Stomach smooth muscle (tissue), 2 donors: Measurements from ENCODE around the gene PLCH2.

Source experiments
- H3K27ac ChIP-seq: one replicate; pipeline ENCODE4 v1.7.0; 2013; ENCODE audit warnings: mild to moderate bottlenecking, low read length, inconsistent platforms
- H3K27me3 ChIP-seq, 2 donors: one replicate each; pipeline ENCODE4 v1.7.0; 2013; ENCODE audit warnings: low read length in 2 of 2; ENCODE audit not compliant: insufficient read depth in 2 of 2, control insufficient read depth in 1 of 2
- H3K36me3 ChIP-seq, 2 donors: one replicate each; pipeline ENCODE4 v1.7.0; 2013; ENCODE audit warnings: low read length in 2 of 2; ENCODE audit not compliant: control insufficient read depth in 2 of 2, insufficient read depth in 2 of 2
- H3K4me1 ChIP-seq: one replicate; pipeline ENCODE4 v1.7.0; 2013; ENCODE audit warnings: low read length; ENCODE audit not compliant: control insufficient read depth, insufficient read depth
- H3K4me3 ChIP-seq, 2 donors: one replicate each; pipeline ENCODE4 v1.7.0; 2013; ENCODE audit warnings: low read length in 2 of 2
- H3K9ac ChIP-seq, 2 donors: one replicate each; pipeline ENCODE4 v1.7.0; 2013; ENCODE audit warnings: low read length in 2 of 2, mild to moderate bottlenecking in 1 of 2
- H3K9me3 ChIP-seq, 2 donors: one replicate each; pipeline ENCODE4 v1.7.0; 2013; ENCODE audit warnings: low read length in 2 of 2; ENCODE audit not compliant: control insufficient read depth in 2 of 2
- donor health status: healthy.
- donor health status: Pancreatic carcinoma.

PLCH2 gene

DNA sequence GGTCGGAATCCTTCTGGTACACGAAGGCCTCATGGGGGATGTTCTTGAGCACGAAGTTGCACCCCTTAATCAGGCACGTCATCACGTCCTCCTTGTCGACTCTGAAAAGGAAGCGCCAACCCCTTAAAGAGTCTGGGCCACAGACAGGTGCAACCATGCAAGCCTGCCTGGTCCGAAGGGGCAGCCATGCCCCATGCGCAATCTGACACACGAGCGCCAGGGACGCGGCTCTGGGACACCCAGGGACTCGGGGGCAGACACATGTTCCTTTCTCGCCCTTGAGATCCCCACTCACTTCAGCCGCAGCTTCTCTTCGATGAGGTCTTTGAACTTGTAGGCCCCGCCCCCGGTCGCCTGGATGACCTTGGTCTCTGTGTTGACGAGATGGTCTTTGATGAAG, 44.7 kb downstream of the PLCH2 start:
- Histone ChIP-seq H3K27me3 (no peaks in the 10 kb centered on the region), H3K27ac (no peak overlapping the region), H3K4me1 (peaks cover 26% of the 10 kb centered on the region), H3K36me3 (peaks cover 50 to 52% of the 10 kb centered on the region in 2 donors), H3K9me3 (no peaks in the 10 kb centered on the region), H3K9ac (no peak overlapping the region), H3K4me3 (no peak overlapping the region)

DNA sequence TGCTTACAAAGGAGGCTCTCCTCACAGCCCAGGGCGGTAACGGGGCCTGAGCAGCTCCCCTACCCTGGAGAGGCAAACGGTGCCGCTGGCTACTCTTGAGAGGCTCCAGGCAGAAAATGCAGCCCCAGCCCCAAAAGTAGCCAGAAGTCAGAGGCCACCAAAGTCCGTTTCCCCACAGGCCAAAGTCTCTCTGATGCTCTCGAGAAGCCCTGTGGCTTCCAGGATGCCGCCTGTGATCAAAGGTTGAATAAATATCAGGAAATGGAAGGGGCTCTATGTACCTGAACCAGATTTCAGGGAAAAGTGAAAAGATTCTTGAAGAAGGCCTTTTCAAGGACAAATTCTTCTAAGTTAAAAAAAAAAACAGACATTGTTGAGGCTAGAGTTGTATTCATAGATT, 46.1 kb downstream of the PLCH2 start:
- Histone ChIP-seq H3K27me3 (no peaks in the 10 kb centered on the region), H3K27ac (no peak overlapping the region), H3K4me1 (peaks cover 33% of the 10 kb centered on the region), H3K4me3 (no peak overlapping the region), H3K9me3 (no peaks in the 10 kb centered on the region), H3K36me3 (peaks cover 38 to 43% of the 10 kb centered on the region in 2 donors), H3K9ac (no peak overlapping the region)

DNA sequence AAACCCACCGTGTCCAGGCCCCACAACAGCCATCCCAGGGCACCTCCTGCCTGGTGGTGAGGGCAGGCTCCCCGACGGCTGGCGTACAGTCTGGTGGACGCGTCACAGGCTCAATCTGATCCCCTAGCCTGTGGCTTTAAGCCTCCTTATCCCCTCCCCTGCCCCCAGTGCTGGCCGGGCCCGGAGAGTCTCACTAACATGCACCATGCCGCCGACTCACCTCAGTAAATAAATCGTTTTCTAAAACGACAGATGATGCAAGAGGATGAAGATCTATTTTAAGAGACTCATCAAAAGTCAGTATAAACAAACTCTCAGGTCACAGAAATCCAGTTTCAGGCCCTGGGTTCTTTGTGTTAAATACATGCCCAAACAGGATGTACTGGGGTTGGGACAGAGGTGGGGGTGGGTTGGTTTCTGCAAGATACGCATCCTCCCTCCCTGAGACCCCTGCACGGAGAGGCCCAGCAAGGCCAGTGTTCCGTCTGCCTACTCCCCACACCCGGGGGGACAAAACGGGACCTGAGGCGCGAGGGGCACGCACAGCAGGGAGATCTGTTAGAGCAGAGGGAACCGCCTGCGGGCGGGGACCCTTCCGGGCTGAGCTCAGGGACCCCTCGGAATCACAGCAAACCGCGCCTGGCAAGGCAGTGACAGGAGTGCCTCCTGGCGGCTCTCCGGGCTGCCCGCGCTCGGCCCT, 47.3 kb downstream of the PLCH2 start:
- Histone ChIP-seq H3K27ac (no peak overlapping the region), H3K9me3 (no peaks in the 10 kb centered on the region), H3K36me3 (peaks cover 28 to 31% of the 10 kb centered on the region in 2 donors), H3K9ac (peak overlapping the region in 1 of 2 donors; percentile 42), H3K4me3 (peak overlapping the region; percentile 4 to 8), H3K27me3 (peaks cover 0 to 3% of the 10 kb centered on the region in 2 donors), H3K4me1 (peaks cover 44% of the 10 kb centered on the region)

DNA sequence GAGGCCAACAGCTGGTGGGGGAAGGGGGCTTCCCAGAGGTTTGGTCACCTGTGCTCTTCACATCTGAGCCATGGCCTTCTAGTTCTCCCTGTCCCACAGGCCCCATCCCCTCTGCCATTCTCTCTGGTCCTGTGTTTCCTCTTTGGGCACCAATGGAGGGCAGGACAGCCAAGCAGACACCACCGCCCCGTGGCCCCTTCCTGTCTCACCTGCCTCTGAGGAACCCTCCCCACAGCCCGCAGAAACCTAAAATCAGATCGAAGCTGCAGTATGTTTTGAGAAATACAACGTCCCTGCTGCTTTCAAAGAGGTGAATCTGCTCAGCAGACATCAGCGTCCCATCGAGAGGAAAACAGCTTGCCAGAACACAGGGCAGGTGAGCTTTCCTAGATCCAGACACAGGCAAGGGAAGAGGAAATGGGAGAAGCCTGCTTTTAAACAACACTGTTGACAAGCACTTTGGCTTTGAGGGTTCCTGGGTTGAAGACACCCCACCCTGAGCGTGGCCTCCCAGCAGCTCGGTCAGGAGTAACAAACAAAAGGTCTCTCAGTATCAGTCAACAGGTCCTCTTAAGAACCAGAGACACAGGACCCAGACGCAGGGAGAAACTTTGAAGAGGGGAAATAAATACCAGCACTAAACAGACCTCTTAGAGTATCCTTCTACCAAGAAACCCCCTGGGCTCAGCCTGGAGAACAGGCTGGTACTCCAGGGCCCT, 48.0 kb downstream of the PLCH2 start:
- H3K9ac ChIP-seq = peak overlapping the region in 1 of 2 donors; percentile 42
- peak overlapping the region; percentile 4 to 8 for H3K4me3 ChIP-seq
- peaks cover 6 to 10% of the 10 kb centered on the region in 2 donors for H3K27me3 ChIP-seq
- no peaks in the 10 kb centered on the region for H3K9me3 ChIP-seq
- no peak overlapping the region for H3K27ac ChIP-seq
- H3K36me3 ChIP-seq = peaks cover 21 to 24% of the 10 kb centered on the region in 2 donors
- peaks cover 44% of the 10 kb centered on the region for H3K4me1 ChIP-seq

DNA sequence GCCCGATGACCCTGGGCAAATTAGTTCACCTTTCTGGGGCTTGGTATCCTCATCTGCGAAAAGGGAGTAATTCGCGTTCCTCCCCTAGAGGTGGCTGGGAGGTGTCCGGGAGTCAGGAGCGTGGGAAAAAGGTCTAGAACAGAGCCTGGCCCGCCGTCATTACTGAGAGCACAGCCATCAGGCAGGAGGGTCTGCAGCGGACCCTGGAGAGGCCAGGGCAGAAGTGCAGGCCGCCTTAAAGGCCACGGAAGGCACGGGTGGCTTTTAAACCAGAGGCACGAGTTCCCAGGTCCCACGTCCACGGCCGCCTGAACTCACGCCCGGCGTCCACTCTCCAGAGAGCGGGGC, 49.5 kb downstream of the PLCH2 start:
- Histone ChIP-seq H3K9me3 (no peaks in the 10 kb centered on the region), H3K4me1 (peaks cover 53% of the 10 kb centered on the region), H3K27ac (peak overlapping the region; percentile 31), H3K27me3 (peaks cover 8 to 21% of the 10 kb centered on the region in 2 donors), H3K4me3 (peak overlapping the region; percentile 88 to 89), H3K9ac (peak overlapping the region; percentile 81 to 82), H3K36me3 (peaks cover 11 to 12% of the 10 kb centered on the region in 2 donors)

DNA sequence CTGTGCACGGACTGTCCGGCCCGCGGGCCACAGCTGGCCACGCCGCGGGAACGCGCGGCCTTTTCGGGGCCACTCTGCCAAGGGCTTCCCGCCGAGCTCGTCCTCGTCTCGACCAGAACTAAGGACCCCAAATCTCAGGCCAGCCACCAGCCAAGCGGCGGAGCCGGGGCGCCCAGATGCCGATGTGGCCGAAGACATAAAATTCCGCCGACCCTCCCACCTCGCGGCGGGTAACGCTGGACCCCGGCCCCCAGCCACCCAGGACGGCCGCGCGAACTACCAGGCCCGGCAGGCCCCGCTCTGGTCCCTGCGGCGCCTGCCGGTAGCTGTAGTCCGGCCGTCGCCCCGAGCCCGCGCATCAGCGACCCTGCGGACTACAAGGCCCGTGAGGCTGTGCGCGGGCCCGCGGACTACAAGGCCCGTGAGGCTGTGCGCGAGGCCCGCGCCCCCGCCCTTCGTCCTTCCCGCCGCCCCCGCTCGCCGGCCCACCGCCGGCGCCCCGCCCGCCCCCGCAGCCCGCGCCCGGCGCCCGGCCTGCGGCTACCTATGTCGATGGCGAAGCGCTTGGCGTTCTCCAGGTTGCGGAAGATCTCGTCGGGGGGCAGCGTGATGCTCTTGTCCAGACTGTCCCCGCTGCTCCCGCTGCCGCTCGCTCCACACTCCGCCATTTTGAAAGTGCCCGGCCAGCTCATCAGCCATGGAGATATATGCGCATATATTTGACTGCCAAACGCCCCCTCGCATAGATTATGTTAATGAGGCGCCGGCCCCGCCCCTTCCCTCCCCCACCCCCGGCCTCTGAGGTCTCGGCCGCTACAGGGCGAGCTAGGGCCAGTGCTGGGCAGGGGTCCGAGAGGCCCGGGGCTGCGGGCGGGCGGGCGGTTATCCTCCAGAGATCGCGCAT, 50.1 kb downstream of the PLCH2 start, which contains the start of gene PANK4:
TSS of gene PANK4 (minus strand) at position 677 of the 904 bp plus-strand sequence. CDS start at position 668, 9 bp downstream.
- Histone ChIP-seq H3K27ac (peak within 1 kb of the TSS; percentile 31), H3K9me3 (no peaks in the 10 kb centered on the region), H3K36me3 (peaks cover 6 to 7% of the 10 kb centered on the region in 2 donors), H3K4me3 (peak within 1 kb of the TSS; percentile 88 to 89), H3K27me3 (peaks cover 13 to 27% of the 10 kb centered on the region in 2 donors), H3K9ac (peak within 1 kb of the TSS; percentile 81 to 82), H3K4me1 (peaks cover 59% of the 10 kb centered on the region)

DNA sequence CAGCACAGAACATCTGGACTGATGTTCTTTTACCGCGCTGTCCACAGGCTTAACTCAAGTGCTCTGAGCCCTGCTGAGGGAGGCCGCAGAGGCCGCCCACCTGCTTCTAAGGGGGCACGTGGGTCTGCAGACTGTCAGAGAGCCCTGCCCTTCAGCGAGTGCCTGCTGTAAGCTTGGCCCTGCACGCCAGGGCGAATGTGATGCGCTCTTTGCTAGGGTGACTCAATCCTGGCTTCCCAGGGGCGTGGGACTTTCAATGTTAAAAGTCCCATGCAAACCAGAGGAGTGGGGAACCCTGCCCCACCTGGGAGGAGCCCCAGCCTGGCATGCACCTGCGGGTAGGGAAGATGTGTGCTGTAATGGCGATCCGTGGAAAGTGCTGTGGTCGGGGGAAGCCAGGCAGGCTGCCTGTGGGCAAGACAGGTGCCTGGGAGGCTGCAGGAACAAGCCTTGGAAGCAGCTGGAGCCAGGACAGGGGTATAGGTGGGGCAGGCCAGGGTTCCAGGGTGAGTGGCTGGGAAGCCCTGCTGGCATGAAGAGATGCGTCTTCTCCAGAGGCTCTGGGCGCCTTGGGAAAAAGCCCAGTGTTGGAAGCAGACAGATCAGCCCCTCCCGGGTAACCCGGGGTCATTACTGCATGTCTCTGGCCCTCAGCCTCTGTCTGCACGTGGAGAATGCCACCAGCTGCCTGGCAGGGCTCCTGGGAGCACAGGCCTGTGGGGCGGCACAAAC, 50.9 kb downstream of the PLCH2 start:
- Histone ChIP-seq H3K36me3 (peaks cover 2 to 5% of the 10 kb centered on the region in 2 donors), H3K9ac (peak overlapping the region in 1 of 2 donors; percentile 47), H3K4me3 (peak overlapping the region; percentile 53 to 88), H3K27ac (no peak overlapping the region), H3K4me1 (peaks cover 64% of the 10 kb centered on the region), H3K9me3 (no peaks in the 10 kb centered on the region), H3K27me3 (peaks cover 21 to 35% of the 10 kb centered on the region in 2 donors)

DNA sequence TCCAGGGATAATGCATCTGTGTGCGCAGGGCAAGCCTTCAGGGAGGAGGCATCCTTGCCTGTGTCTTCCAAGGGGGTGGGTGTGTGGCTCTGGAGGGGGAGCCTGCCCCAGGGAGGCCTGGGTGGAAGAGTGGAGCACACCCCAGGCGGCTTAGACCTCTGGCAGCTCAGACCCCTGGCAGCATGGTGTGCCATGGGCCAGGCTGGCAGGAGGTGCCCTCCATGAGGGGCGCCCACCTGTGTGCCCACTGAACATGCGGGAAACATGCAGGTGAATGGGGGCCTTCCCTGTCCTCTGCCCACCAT, 51.4 kb downstream of the PLCH2 start:
- Histone ChIP-seq H3K36me3 (peaks cover 2 to 4% of the 10 kb centered on the region in 2 donors), H3K9me3 (no peaks in the 10 kb centered on the region), H3K27ac (no peak overlapping the region), H3K4me3 (no peak overlapping the region), H3K27me3 (peaks cover 25 to 40% of the 10 kb centered on the region in 2 donors), H3K4me1 (peaks cover 64% of the 10 kb centered on the region), H3K9ac (no peak overlapping the region)

DNA sequence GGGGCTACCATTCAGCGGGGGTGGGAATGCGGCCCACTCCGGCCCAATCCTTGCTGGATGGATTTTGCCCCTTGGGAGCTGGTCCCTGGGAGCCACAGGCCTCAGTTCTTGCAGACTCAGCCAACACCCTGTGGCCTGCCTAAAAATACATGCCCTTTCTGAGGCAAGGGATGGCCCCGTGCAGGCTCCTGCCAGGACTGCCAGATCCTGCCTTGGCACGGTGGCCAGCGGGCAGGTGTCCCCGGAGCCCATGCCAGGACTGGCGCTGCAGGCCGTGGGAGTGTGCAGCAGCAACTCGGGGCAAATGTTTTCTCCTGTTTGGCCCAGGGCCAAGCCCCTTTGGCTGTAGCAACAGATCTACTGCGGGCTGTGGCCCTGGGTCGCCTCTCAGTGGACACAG, 51.9 kb downstream of the PLCH2 start:
- Histone ChIP-seq H3K27me3 (peaks cover 27 to 45% of the 10 kb centered on the region in 2 donors), H3K9me3 (no peaks in the 10 kb centered on the region), H3K4me3 (no peak overlapping the region), H3K9ac (no peak overlapping the region), H3K36me3 (no peaks in the 10 kb centered on the region), H3K4me1 (peaks cover 63% of the 10 kb centered on the region), H3K27ac (no peak overlapping the region)

DNA sequence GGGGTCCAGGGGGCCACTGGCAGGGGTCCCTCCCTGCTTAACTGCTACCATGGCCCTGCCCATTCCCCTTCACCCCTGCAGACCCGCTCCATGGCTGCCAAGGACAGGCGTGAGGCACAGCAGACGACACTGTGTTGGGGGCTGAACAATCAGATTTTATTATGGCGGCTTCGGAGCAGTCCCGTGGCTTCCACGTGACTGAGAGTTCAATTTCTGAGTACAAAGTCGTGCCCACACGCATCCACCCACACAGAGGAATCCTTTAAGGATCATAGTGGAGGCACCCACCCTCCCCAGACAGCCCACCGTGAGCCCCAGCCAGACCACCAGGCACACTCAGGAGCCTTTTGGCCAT, 52.5 kb downstream of the PLCH2 start:
- Histone ChIP-seq H3K4me1 (peaks cover 59% of the 10 kb centered on the region), H3K4me3 (no peak overlapping the region), H3K9ac (no peak overlapping the region), H3K36me3 (no peaks in the 10 kb centered on the region), H3K27ac (no peak overlapping the region), H3K9me3 (no peaks in the 10 kb centered on the region), H3K27me3 (peaks cover 30 to 51% of the 10 kb centered on the region in 2 donors)
